Right renal cortex interstitium (tissue), 3 donors: Measurements from ENCODE around the gene UPK3A. TPM values are rescaled to one million over a fixed set of nuclear protein-coding genes. Genes with fewer than 3 reads are reported as not detected.

Source experiments
- polyA plus RNA-seq, 3 donors: library from polyadenylated mRNA; unstranded; fragments of 120-200 nt; gene quantifications; one replicate each; pipeline ENCODE4 v1.2.1, GENCODE V29; 2013; ENCODE audit not compliant: insufficient read length in 3 of 3

Gene UPK3A
- polyA plus RNA-seq, 3 donors, result 0.15 to 1.8 (median 1.3) TPM

Other genes with a start within 250 kb of the UPK3A start
- gene NUP50, start 121.0 kb upstream of the UPK3A start, polyA plus RNA-seq, result 10 to 100 TPM; 49.4 to 55.1 (median 51.4) TPM
- gene KIAA0930, start 44.1 kb upstream of the UPK3A start, polyA plus RNA-seq, result 10 to 100 TPM; 16.8 to 17.8 (median 16.8) TPM
- 10 to 100 TPM; 16.8 to 21.5 (median 19.7) TPM for gene FAM118A, start 25.0 kb downstream of the UPK3A start, polyA plus RNA-seq
- gene SMC1B, start 128.7 kb downstream of the UPK3A start, polyA plus RNA-seq, result under 1 TPM; 0.11 to 0.42 (median 0.25) TPM
- gene RIBC2, start 128.7 kb downstream of the UPK3A start, polyA plus RNA-seq, result 1 to 10 TPM; 6.2 to 9.2 (median 6.3) TPM
- 100 to 1,000 TPM in 1 of 3 donors, 10 to 100 TPM in 2; 79.1 to 105 (median 97.9) TPM for gene FBLN1, start 217.9 kb downstream of the UPK3A start, polyA plus RNA-seq